HG03520 (cell line): Measurements from ENCODE around the gene BATF3.
"Not testable (repeated sequence)": the region's sequence is repeated elsewhere in the genome, so short reads cannot be mapped to it uniquely, and the experiment has no call there.

Experiments
- ATAC-seq: cut with Tn5 transposase; IDR thresholded peaks from one replicate; pipeline ENCODE4 v1.9.1; 2021; ENCODE audit warnings: mild to moderate bottlenecking, moderate library complexity; ENCODE audit not compliant: unreplicated experiment

The BATF3 gene

GRCh38 chr1:212699625-212700222 is at the start of gene BATF3:
TSS of gene BATF3 (minus strand) at chr1:212699840. CDS start at chr1:212699762, 78 bp downstream.
- no peak for ATAC-seq

- no peak for ATAC-seq
These were observed 46.9 kb upstream of the BATF3 start for GRCh38 chr1:212746546-212746945.

- ATAC-seq: no peak
These were observed 45.7 kb upstream of the BATF3 start for GRCh38 chr1:212745303-212745702.

GRCh38 chr1:212743901-212744475 is 44.3 kb upstream of the BATF3 start:
- ATAC-seq: no peak

GRCh38 chr1:212738330-212738729 is 38.7 kb upstream of the BATF3 start:
- ATAC-seq: no peak

GRCh38 chr1:212737559-212737958 is 37.9 kb upstream of the BATF3 start:
- ATAC-seq: no peak

- ATAC-seq: no peak
These were observed 33.5 kb upstream of the BATF3 start for GRCh38 chr1:212733109-212733508.

GRCh38 chr1:212731630-212732029 is 32.0 kb upstream of the BATF3 start:
- ATAC-seq: no peak

GRCh38 chr1:212728606-212729005 is 29.0 kb upstream of the BATF3 start:
- no peak for ATAC-seq

- ATAC-seq: no peak
These were observed 27.9 kb upstream of the BATF3 start for GRCh38 chr1:212727386-212728181.

- ATAC-seq: not testable (repeated sequence)
These were observed 25.0 kb upstream of the BATF3 start for GRCh38 chr1:212724679-212725078.

GRCh38 chr1:212722270-212722957 is 22.8 kb upstream of the BATF3 start:
- ATAC-seq: no peak

GRCh38 chr1:212721388-212722247 is 22.0 kb upstream of the BATF3 start:
- ATAC-seq: no peak

- ATAC-seq: no peak
These were observed 20.0 kb upstream of the BATF3 start for GRCh38 chr1:212719633-212720032.

- no peak for ATAC-seq
These were observed 18.9 kb upstream of the BATF3 start for GRCh38 chr1:212718499-212718898.

- ATAC-seq: no peak
These were observed 16.5 kb upstream of the BATF3 start for GRCh38 chr1:212716161-212716560.

- no peak for ATAC-seq
These were observed 14.0 kb upstream of the BATF3 start for GRCh38 chr1:212713465-212714136.

GRCh38 chr1:212712451-212713303 is 13.0 kb upstream of the BATF3 start:
- ATAC-seq: no peak

- ATAC-seq: not testable (repeated sequence)
These were observed 12.3 kb upstream of the BATF3 start for GRCh38 chr1:212711974-212712373.
